ENCODE results near the gene ACOT11.

Gene ACOT11

GRCh38 chr1:54538538-54538937 is 9.5 kb upstream of the ACOT11 start:
- TF ChIP-seq CTCF (IDR thresholded peaks at IDR 0.05; ENCODE audit: low read depth, low read length): no peak
- no peak for DNase-seq (ENCODE audit: low read depth in 2 of 2)
- H3K4me3 ChIP-seq (replicated peaks in 1 of 2; ENCODE audit: low read depth in 2 of 2, low read length in 2 of 2): no peak overlapping the region

- TF ChIP-seq CTCF (IDR thresholded peaks at IDR 0.05; ENCODE audit: low read depth, low read length): no peak
- DNase-seq (ENCODE audit: low read depth in 2 of 2): no peak
- no peak overlapping the region for H3K4me3 ChIP-seq (replicated peaks in 1 of 2; ENCODE audit: low read depth in 2 of 2, low read length in 2 of 2)
Measured at GRCh38 chr1:54540582-54541295, 7.3 kb upstream of the ACOT11 start.

GRCh38 chr1:54542120-54542961 is 5.7 kb upstream of the ACOT11 start:
- DNase-seq (ENCODE audit: low read depth in 2 of 2): peak; percentile 60 to 65

GRCh38 chr1:54542962-54543539 is 5.0 kb upstream of the ACOT11 start:
- DNase-seq (ENCODE audit: low read depth in 2 of 2): peak; percentile 27 to 46
- H3K4me3 ChIP-seq (replicated peaks in 1 of 2; ENCODE audit: low read depth in 2 of 2, low read length in 2 of 2): peak overlapping the region; percentile 44 to 49
- no peak for TF ChIP-seq CTCF (IDR thresholded peaks at IDR 0.05; ENCODE audit: low read depth, low read length)

More at GRCh38 chr1:54542120-54542961, 5.7 kb upstream of the ACOT11 start:
- TF ChIP-seq CTCF (IDR thresholded peaks at IDR 0.05; ENCODE audit: low read depth, low read length): no peak
- H3K4me3 ChIP-seq (replicated peaks in 1 of 2; ENCODE audit: low read depth in 2 of 2, low read length in 2 of 2): peak overlapping the region; percentile 44 to 49

GRCh38 chr1:54543729-54544496 is 4.1 kb upstream of the ACOT11 start:
- peak; percentile 39 to 87 for DNase-seq (ENCODE audit: low read depth in 2 of 2)
- no peak for TF ChIP-seq CTCF (IDR thresholded peaks at IDR 0.05; ENCODE audit: low read depth, low read length)

GRCh38 chr1:54545916-54546635 is 2.0 kb upstream of the ACOT11 start:
- DNase-seq (ENCODE audit: low read depth in 2 of 2): no peak
- no peak for TF ChIP-seq CTCF (IDR thresholded peaks at IDR 0.05; ENCODE audit: low read depth, low read length)
- H3K4me3 ChIP-seq (replicated peaks in 1 of 2; ENCODE audit: low read depth in 2 of 2, low read length in 2 of 2): no peak overlapping the region

More at GRCh38 chr1:54543729-54544496, 4.1 kb upstream of the ACOT11 start:
- H3K4me3 ChIP-seq (replicated peaks in 1 of 2; ENCODE audit: low read depth in 2 of 2, low read length in 2 of 2): no peak overlapping the region
